ENCODE data around the gene PPCDC.

GRCh38 chr15:75067123-75067830 is 43.9 kb downstream of the PPCDC start:
- no peak for TF ChIP-seq JUND (IDR thresholded peaks at IDR 0.05)
- no peak for TF ChIP-seq GABPA (IDR thresholded peaks at IDR 0.05 in 1 of 2, conservative IDR thresholded peaks at IDR 0.05 in 1 of 2)
- no peak for TF ChIP-seq CTCF (IDR thresholded peaks at IDR 0.05; ENCODE audit: low read depth, low read length, missing input control)
- no peak for TF ChIP-seq TAF1 (conservative IDR thresholded peaks at IDR 0.05)
- no peak for TF ChIP-seq HNF4A (conservative IDR thresholded peaks at IDR 0.05)
- no peak for TF ChIP-seq SP1 (IDR thresholded peaks at IDR 0.05)
- TF ChIP-seq ATF3 (IDR thresholded peaks at IDR 0.05) = no peak
